ENCODE data around the gene GNAQ. TPM values are rescaled to one million over a fixed set of nuclear protein-coding genes. Genes with fewer than 3 reads are reported as not detected.

Gene GNAQ
- total RNA-seq, 3 donors from 2014 or later (not counting 1 experiment from before 2014, with no cell fraction given) = 17.8 to 51.6 (median 24.5) TPM

- no peak for ATAC-seq
- Histone ChIP-seq H3K4me1 (ENCODE audit: control insufficient read depth, insufficient read depth, low read length) (no peaks in the 10 kb centered on the region), H3K4me3 (ENCODE audit: low read length) (no peak overlapping the region), H3K27ac (ENCODE audit: low read length) (no peak overlapping the region), H3K9me3 (ENCODE audit: control insufficient read depth, insufficient read depth, low read length) (no peaks in the 10 kb centered on the region), H3K27me3 (ENCODE audit: control insufficient read depth, insufficient read depth, low read length) (no peaks in the 10 kb centered on the region), H3K36me3 (ENCODE audit: control insufficient read depth, insufficient read depth, low read length) (peaks cover 4% of the 10 kb centered on the region)
- no peaks in the 10 kb centered on the region for H3K36me3 Mint-ChIP-seq
- H3K27ac Mint-ChIP-seq = peak overlapping the region; percentile 26 to 56
- no peaks in the 10 kb centered on the region for H3K9me3 Mint-ChIP-seq
- no peak for TF ChIP-seq CTCF (IDR thresholded peaks at IDR 0.05)
- H3K4me1 Mint-ChIP-seq = peaks cover 5 to 16% of the 10 kb centered on the region in 2 donors
- DNase-seq = no peak
- H3K27me3 Mint-ChIP-seq (ENCODE audit: low read depth in 2 of 2) = no peaks in the 10 kb centered on the region
- intact Hi-C loops (cut with micrococcal nuclease) = no loop called here
- no peak overlapping the region for H3K4me3 Mint-ChIP-seq
- 63% methylated on average over 6 of the region's 6 CpGs for WGBS (ENCODE audit: insufficient coverage)
Observed at GRCh38 chr9:77807846-77808750, 223.5 kb downstream of the GNAQ start.

- Mint-ChIP-seq H3K4me3 (no peak overlapping the region), H3K27ac (no peak overlapping the region), H3K4me1 (peaks cover 5 to 16% of the 10 kb centered on the region in 2 donors), H3K27me3 (ENCODE audit: low read depth in 2 of 2) (no peaks in the 10 kb centered on the region), H3K36me3 (no peaks in the 10 kb centered on the region), H3K9me3 (no peaks in the 10 kb centered on the region)
- H3K4me3 ChIP-seq (ENCODE audit: low read length) = no peak overlapping the region
- H3K36me3 ChIP-seq (ENCODE audit: control insufficient read depth, insufficient read depth, low read length) = peaks cover 4% of the 10 kb centered on the region
- no peak for TF ChIP-seq CTCF (IDR thresholded peaks at IDR 0.05)
- no peaks in the 10 kb centered on the region for H3K27me3 ChIP-seq (ENCODE audit: control insufficient read depth, insufficient read depth, low read length)
- no peak overlapping the region for H3K27ac ChIP-seq (ENCODE audit: low read length)
- ATAC-seq = peak in 2 of 3 donors; percentile 15 to 37
- H3K9me3 ChIP-seq (ENCODE audit: control insufficient read depth, insufficient read depth, low read length) = no peaks in the 10 kb centered on the region
- intact Hi-C loops (cut with micrococcal nuclease) = no loop called here
- whole genome bisulfite sequencing (ENCODE audit: insufficient coverage) = 39% methylated on average over 2 of the region's 2 CpGs
- DNase-seq = no peak
- H3K4me1 ChIP-seq (ENCODE audit: control insufficient read depth, insufficient read depth, low read length) = no peaks in the 10 kb centered on the region
Observed at GRCh38 chr9:77807281-77807683, 224.3 kb downstream of the GNAQ start.

GRCh38 chr9:77806741-77807140 is 224.9 kb downstream of the GNAQ start:
- no peak for TF ChIP-seq CTCF (IDR thresholded peaks at IDR 0.05)
- H3K4me1 ChIP-seq (ENCODE audit: control insufficient read depth, insufficient read depth, low read length) = no peaks in the 10 kb centered on the region
- no peaks in the 10 kb centered on the region for H3K27me3 Mint-ChIP-seq (ENCODE audit: low read depth in 2 of 2)
- DNase-seq = no peak
- H3K27ac Mint-ChIP-seq = no peak overlapping the region
- H3K4me3 Mint-ChIP-seq = no peak overlapping the region
- intact Hi-C loops (cut with micrococcal nuclease) = no loop called here
- no peaks in the 10 kb centered on the region for H3K9me3 ChIP-seq (ENCODE audit: control insufficient read depth, insufficient read depth, low read length)
- no peaks in the 10 kb centered on the region for H3K9me3 Mint-ChIP-seq
- H3K36me3 ChIP-seq (ENCODE audit: control insufficient read depth, insufficient read depth, low read length) = peaks cover 4% of the 10 kb centered on the region
- no peak overlapping the region for H3K4me3 ChIP-seq (ENCODE audit: low read length)
- 98% methylated on average over 4 of the region's 5 CpGs for WGBS (ENCODE audit: insufficient coverage)
- H3K27me3 ChIP-seq (ENCODE audit: control insufficient read depth, insufficient read depth, low read length) = no peaks in the 10 kb centered on the region
- H3K4me1 Mint-ChIP-seq = peaks cover 5 to 16% of the 10 kb centered on the region in 2 donors
- peaks cover under 1% of the 10 kb centered on the region for H3K36me3 Mint-ChIP-seq
- no peak overlapping the region for H3K27ac ChIP-seq (ENCODE audit: low read length)
- ATAC-seq = no peak

All from natural killer cell (primary cell).